Right lobe of liver (tissue), 6 donors: ENCODE results near the gene RELCH. TPM values are rescaled to one million over a fixed set of nuclear protein-coding genes. Genes with fewer than 3 reads are reported as not detected.

Experiments
- ATAC-seq, 4 donors: fragments of 200-7000 bp; cut with Tn5 transposase; one replicate each; pipeline ENCODE4 v1.9.1; 2020; ENCODE audit warnings: mild to moderate bottlenecking in 4 of 4, moderate library complexity in 4 of 4
- DNase-seq, 3 donors: peaks; one replicate each; pipeline ENCODE4 v3.0.0-alpha.2; 2020
- H3K27ac ChIP-seq, 3 donors: fragments of 200-600 bp; one replicate each; pipeline ENCODE4 v1.8.0; 2022
- H3K27me3 ChIP-seq, 2 donors: fragments of 200-600 bp; one replicate each; pipeline ENCODE4 v1.8.0; 2022
- H3K36me3 ChIP-seq, 4 donors: fragments of 200-600 bp; sonication (generic) in 1 of 4; one replicate each; pipeline versions ENCODE4 v1.5.1 to v1.8.0; 2017 to 2022; ENCODE audit warnings: control low read depth in 1 of 4
- H3K4me1 ChIP-seq, 4 donors: fragments of 200-600 bp; sonication (generic) in 1 of 4; one replicate each; pipeline versions ENCODE4 v1.5.1 to v1.8.0; 2017 to 2022; ENCODE audit warnings: control low read depth in 1 of 4
- H3K4me3 ChIP-seq, 3 donors: fragments of 200-600 bp; one replicate each; pipeline ENCODE4 v1.8.0; 2022
- H3K9me3 ChIP-seq, 4 donors: fragments of 200-600 bp; sonication (generic) in 1 of 4; one replicate each; pipeline versions ENCODE4 v1.5.1 to v1.8.0; 2017 to 2022; ENCODE audit warnings: control low read depth in 1 of 4
- POLR2A ChIP-seq: fragments of 450-650 bp; IDR thresholded peaks from one replicate; pipeline ENCODE4 v1.6.1; 2017; ENCODE audit warnings: antibody characterized with exemption, mild to moderate bottlenecking
- WGBS: methylation state at CpG from one replicate; pipeline ENCODE4 v1.1.6; 2018; ENCODE audit warnings: low coverage, low lambda C conversion rate; ENCODE audit not compliant: insufficient coverage; ENCODE audit errors: missing lambda C conversion rate; 5-methylcytosine and 5-hydroxymethylcytosine counted together
- intact Hi-C, 2 donors: fragments of 100-400 bp; cut with DNase I; formaldehyde crosslinking; loops; one replicate each; pipeline versions ENCODE4 v1.11.2 to v1.14.1; 2022
- total RNA-seq, 6 experiments: library from RNA; depleted of rRNA in 2 of 6; stranded (reverse); fragments of >200 nt in 2 of 6; fragmentation: NEBNext Ultra II Directional in 3 of 6; extraction: Animal tissue kit (Norgen Biotek cat#: 25700) in 3 of 6; gene quantifications; one replicate each; pipeline versions ENCODE4 v1.1.0 to v1.2.4, GENCODE V29; 2016 to 2023
- TF ChIP-seq, protein P1 (sequence below), 4 donors: fragments of 200-600 bp in 3 of 4; fragments of 450-650 bp in 1 of 4; IDR thresholded peaks; one replicate each; pipeline versions ENCODE4 v1.5.1 to v1.8.0; 2016 to 2022; ENCODE audit warnings: antibody characterized with exemption in 4 of 4, mild to moderate bottlenecking in 2 of 4
- donor health status: DM: no; HTN: yes; CAD: no.
- donor health status: DM: no; HTN: no; CAD: no.
- donor health status: DM: no; HTN: no; CAD: no.
- donor health status: DM: no; HTN: yes; CAD: no.
- donor health status: DM: no; HTN: yes; CAD: no.

The RELCH gene
- total RNA-seq, 6 experiments from 2014 or later = 9.7 to 16.7 (median 11.5) TPM

DNA sequence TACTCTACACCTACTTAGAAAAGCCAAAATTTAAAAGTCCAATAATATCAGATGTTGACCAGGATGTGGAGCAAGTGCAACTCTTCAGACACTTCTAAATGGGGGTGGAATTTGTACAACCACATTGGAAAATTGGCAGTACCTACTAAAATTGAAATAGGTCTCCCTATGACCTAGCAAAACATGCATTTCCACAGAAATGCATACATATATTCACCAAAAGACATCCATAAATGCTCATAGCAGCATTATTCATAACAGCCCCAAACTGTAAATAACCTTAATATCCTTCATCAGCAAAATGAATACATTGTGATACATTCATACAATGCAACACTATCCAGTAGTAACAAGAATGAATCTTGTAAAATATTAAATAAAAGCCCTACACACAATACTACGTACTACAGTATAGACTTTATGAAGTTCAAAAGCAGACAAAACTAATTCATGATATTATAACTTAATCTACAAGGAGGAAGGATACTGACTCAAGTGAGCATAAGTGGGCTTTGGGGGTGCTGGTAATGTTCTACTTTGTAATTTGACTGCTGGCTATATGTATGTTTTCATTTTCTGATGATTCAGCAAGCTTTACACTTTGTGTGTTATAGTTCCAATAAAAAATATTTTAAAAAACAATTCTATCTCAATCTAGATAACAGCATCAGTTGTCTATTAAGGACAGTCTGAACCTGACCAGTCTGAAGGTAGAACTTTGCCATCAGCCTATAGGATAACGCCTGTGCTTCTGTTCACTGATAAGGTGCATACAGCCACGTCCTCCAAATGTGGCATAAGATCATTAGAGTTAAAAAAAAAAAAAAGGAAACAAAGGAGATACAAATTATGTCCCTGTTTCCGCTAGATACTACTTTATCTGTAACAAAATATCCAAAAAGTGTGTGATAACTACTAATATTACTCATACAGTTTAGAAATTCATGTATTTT is 131.4 kb downstream of the RELCH start:
- H3K4me1 ChIP-seq = no peaks in the 10 kb centered on the region
- no peaks in the 10 kb centered on the region for H3K36me3 ChIP-seq
- WGBS = 61% methylated on average over 4 of the region's 4 CpGs
- ATAC-seq (no peak), DNase-seq (no peak)
- intact Hi-C loops = no loop called here
- H3K27ac ChIP-seq = no peak overlapping the region
- no peak for TF ChIP-seq POLR2A
- TF ChIP-seq, protein P1, sequence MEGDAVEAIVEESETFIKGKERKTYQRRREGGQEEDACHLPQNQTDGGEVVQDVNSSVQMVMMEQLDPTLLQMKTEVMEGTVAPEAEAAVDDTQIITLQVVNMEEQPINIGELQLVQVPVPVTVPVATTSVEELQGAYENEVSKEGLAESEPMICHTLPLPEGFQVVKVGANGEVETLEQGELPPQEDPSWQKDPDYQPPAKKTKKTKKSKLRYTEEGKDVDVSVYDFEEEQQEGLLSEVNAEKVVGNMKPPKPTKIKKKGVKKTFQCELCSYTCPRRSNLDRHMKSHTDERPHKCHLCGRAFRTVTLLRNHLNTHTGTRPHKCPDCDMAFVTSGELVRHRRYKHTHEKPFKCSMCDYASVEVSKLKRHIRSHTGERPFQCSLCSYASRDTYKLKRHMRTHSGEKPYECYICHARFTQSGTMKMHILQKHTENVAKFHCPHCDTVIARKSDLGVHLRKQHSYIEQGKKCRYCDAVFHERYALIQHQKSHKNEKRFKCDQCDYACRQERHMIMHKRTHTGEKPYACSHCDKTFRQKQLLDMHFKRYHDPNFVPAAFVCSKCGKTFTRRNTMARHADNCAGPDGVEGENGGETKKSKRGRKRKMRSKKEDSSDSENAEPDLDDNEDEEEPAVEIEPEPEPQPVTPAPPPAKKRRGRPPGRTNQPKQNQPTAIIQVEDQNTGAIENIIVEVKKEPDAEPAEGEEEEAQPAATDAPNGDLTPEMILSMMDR (IDR thresholded peaks at IDR 0.05) = no peak
- no peaks in the 10 kb centered on the region for H3K27me3 ChIP-seq
- H3K9me3 ChIP-seq = no peaks in the 10 kb centered on the region
- no peak overlapping the region for H3K4me3 ChIP-seq

DNA sequence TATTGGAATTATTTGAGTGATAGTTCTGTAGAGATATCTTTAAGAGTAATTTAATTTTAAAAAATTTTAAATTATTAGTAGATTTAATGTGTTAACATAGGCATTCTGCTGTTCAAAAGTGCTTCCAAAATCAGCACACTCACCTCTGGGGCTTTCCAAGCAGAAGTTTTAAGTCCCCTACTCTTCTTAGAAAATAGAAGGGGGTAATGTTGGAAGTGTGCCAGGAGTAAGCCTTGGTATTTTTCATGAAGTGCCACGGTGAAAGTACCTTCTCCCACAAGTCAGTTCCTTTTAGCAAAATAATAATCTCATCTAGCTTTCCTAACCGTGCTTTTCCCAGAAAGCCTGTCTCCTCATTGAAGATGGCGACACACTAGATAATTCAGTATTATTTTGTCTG is 134.1 kb downstream of the RELCH start:
- Histone ChIP-seq H3K36me3 (no peaks in the 10 kb centered on the region), H3K27ac (no peak overlapping the region), H3K4me3 (no peak overlapping the region), H3K9me3 (no peaks in the 10 kb centered on the region), H3K4me1 (peaks cover 0 to 7% (median 3%) of the 10 kb centered on the region in 4 donors), H3K27me3 (peaks cover 0 to 1% of the 10 kb centered on the region in 2 donors)
- DNase-seq (no peak), ATAC-seq (no peak)
- 52% methylated on average over 3 of the region's 3 CpGs for WGBS
- intact Hi-C loops = no loop called here
- TF ChIP-seq, protein P1 (IDR thresholded peaks at IDR 0.05) = no peak
- no peak for TF ChIP-seq POLR2A

DNA sequence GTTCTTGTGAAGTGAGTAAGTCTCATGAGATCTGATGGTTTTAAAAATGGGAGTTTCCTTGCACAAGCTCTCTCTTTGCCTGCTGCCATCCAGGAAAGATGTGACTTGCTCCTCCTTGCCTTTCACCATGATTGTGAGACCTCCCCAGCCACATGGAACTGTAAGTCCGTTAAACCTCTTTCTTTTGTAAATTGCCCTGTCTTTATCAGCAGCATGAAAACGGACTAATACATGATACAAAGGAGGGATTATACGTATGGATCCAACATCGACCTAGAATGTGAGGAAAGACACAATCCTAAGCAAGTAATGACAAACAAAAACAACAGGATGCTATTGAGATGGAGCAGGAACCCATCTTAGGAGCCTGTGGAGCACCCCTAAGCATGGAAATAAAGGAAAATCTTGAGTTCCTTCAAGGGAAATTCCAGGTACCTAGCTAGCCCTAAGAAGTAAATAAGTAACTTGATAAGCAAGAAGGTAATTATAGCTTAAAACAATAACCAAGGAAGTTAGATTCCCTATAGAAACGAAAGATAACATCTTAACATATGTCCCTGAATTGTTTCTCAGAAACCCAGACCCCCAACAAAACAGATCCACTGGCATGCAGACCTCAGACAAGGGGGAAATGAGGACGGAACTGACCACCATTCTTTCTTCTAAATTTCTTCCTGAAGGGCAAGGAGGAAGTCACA is 136.6 kb downstream of the RELCH start:
- Histone ChIP-seq H3K4me1 (peaks cover 0 to 8% (median 3%) of the 10 kb centered on the region in 4 donors), H3K27ac (no peak overlapping the region), H3K36me3 (no peaks in the 10 kb centered on the region), H3K4me3 (no peak overlapping the region), H3K27me3 (peaks cover 0 to 14% of the 10 kb centered on the region in 2 donors), H3K9me3 (no peaks in the 10 kb centered on the region)
- ATAC-seq = no peak
- WGBS = 23% methylated on average over 6 of the region's 6 CpGs
- TF ChIP-seq, protein P1 (IDR thresholded peaks at IDR 0.05) = no peak
- TF ChIP-seq POLR2A = no peak
- DNase-seq = no peak
- intact Hi-C loops = no loop called here

DNA sequence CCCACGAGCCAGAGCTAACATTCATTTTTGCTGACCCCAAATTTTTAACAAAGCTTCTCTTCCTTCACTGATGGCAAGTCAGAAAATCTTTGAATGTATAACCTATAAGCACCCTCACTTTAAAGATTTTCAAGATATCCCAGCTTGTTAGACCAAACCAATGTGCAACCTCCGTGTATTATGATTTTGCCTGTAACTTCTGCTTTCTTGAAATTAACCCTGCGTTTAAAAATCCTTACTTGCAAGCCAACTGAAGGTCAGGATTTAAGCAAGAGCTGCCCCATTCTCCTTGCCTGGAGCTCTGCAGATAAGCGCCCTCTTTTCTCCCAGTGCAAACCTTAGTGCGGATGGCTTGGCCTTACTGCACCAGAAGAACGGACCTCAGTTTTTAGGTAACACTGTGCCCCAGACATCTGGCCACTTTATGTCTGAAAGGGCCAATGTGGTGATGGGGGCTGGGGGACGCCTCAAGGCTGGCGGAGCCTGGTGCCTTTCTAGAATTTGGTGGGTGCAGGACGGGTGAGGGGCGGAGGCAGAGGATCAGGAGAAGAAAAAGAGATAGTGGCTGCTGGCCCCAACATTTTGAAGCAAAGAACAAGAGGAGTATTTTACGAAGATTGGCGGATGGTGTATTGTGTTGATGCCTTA is 137.2 kb downstream of the RELCH start:
- Histone ChIP-seq H3K27me3 (peaks cover 0 to 14% of the 10 kb centered on the region in 2 donors), H3K9me3 (no peaks in the 10 kb centered on the region), H3K27ac (no peak overlapping the region), H3K36me3 (no peaks in the 10 kb centered on the region), H3K4me3 (no peak overlapping the region), H3K4me1 (peaks cover 0 to 8% (median 3%) of the 10 kb centered on the region in 4 donors)
- peak in 1 of 4 donors; percentile 7 for ATAC-seq
- no peak for DNase-seq
- TF ChIP-seq, protein P1 (IDR thresholded peaks at IDR 0.05) = no peak
- TF ChIP-seq POLR2A = no peak
- WGBS = 34% methylated on average over 12 of the region's 12 CpGs
- intact Hi-C loops = no loop called here
